Tongue (tissue), 2 donors: ENCODE data around the gene AXL. TPM values are rescaled to one million over a fixed set of nuclear protein-coding genes. Genes with fewer than 3 reads are reported as not detected.
"Not testable (repeated sequence)": the region's sequence is repeated elsewhere in the genome, so short reads cannot be mapped to it uniquely, and the experiment has no call there.

ENCODE experiments used
- DNase-seq: peaks from one replicate; pipeline ENCODE4 v3.0.0-alpha.2; 2015
- total RNA-seq: library from RNA; depleted of rRNA; stranded (reverse); fragments of >200 nt; gene quantifications from one replicate; pipeline ENCODE4 v1.2.3, GENCODE V29; 2014

Gene AXL
- total RNA-seq, 1 donor from 2014 or later: 57.3 TPM

DNA sequence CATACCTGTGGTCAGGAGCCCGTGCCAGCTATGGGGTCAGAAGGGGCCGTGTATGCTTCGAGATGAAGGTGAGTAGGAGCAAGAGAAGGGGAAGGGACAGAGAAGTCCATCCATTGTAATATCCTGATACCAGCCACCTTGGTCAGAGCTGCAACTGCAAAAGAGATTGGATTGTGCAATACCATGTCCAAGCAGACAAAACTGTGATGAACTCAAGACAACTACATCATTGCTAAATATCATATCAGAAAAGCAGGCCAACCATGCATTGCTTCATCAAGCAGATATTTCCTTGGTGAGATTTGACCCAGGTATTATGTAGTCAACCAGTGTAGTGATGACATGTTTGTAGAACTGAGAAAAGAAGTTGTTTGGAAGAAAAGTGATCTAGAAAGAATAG is 57.2 kb downstream of the AXL start:
- DNase-seq: no peak

DNA sequence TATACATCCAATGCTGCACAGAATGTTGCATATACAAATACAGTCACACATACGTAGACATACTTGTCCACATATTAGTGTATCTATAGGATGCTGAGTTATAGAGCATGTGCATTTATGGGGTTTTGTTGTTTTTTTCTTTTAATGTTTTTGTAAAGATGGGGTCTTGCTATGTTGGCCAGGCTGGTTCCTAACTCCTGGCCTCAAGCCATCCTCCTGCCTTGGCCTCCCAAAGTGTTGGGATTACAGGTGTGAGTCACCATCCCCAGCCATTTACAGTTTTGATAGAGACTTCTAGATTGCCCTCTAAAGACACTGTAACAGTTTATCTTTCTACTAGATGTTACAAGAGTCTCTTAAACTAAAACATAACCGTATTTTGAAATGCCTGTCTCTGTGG is 59.5 kb downstream of the AXL start:
- DNase-seq: no peak

- DNase-seq: no peak
Measured at GRCh38 chr19:41288673-41289530, 69.9 kb downstream of the AXL start.

DNA sequence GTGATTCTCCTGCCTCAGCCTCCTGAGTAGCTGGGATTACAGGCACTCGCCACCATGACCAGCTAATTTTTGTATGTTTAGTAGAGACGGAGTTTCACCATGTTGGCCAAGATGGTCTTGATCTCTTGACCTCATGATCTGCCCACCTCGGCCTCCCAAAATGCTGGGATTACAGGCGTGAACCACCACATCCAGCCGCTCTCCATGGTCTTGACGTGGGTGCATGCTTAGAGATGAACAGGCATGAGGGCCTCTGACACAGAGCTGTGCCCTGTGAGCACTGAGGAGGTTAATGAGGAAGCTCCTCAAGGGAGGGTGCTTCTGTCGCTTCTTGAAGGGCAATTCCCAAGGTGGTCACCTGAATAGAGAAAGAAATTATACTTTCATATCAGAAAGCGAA is 70.8 kb downstream of the AXL start:
- not testable (repeated sequence) for DNase-seq

- no peak for DNase-seq
Measured at GRCh38 chr19:41294393-41294792, 75.4 kb downstream of the AXL start.

DNA sequence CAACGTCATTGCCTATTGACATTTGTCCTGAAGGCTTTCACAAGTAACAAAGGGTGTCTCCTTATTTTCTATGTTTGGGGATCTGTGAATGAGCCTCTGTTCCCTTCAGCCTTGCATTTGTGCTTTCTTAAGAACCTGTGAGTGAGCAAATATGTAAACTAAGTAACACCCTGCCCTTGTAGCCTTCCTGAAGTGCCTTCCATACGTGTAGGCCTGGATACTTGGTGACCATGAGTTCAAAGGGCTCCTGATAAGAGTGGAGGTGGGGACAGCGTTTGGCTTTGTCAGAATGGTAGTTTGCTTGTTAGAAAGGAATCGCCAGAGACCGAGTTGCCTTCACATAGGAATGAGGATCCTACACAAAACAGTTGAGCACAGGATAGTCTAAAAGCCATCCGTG is 76.5 kb downstream of the AXL start:
- DNase-seq: no peak

DNA sequence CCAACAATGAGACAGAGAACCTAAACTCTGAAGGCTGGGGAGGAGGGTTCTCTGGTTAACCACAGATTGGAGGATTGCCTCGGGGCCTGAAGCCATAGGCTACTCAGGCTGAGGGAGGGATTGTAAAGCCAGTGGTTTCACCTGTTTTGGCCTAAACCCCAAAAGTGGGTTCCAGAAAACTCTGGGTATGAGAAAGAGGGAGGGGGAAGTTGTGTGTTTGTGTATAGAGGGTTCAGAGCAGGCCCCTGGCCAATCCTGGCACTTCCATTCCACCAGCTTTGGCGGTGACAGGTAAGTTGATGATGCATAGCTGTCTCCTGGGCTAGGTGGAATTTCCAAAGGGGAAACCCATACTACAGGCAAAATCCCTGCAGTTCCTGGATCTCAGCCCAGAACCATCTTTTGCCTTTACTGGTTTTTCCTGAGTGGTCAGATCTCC is 77.4 kb downstream of the AXL start:
- no peak for DNase-seq

DNA sequence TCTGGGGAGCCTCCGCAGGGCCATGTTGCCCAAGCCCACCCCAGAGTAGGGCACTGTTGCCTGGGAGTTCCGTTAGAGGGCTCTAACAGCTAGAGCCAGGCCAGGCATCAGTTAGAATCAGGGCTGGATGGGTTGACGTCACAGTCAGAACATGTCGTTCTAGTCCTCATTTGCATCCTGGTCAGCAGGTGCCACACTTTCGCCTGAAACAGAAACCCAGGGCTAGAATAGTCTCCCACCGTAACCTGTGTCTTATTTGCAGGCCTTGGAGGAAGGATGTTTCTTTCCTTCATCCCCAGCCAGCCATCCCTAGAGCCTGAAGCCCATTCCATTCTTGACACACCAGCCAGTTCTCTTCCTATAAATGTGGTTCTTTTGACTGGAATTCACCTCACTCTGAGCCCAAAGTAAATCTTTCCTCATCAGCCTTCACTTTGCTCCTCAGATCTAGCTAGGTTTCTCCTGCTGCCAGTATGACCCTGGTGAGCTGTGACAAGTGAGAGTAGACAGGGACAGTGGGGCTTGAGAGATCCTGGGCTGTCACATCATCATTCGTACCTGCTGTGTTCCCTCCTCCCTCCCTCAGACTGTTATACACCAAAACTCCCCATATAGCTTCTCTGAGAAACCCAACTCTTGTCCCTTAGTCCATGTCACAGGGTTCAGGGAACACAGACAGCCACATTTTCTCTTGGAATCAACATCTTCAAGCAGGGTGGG is 78.8 kb downstream of the AXL start:
- DNase-seq: peak; percentile 35

- DNase-seq: peak; percentile 95
Measured at GRCh38 chr19:41298348-41298964, 79.4 kb downstream of the AXL start.

DNA sequence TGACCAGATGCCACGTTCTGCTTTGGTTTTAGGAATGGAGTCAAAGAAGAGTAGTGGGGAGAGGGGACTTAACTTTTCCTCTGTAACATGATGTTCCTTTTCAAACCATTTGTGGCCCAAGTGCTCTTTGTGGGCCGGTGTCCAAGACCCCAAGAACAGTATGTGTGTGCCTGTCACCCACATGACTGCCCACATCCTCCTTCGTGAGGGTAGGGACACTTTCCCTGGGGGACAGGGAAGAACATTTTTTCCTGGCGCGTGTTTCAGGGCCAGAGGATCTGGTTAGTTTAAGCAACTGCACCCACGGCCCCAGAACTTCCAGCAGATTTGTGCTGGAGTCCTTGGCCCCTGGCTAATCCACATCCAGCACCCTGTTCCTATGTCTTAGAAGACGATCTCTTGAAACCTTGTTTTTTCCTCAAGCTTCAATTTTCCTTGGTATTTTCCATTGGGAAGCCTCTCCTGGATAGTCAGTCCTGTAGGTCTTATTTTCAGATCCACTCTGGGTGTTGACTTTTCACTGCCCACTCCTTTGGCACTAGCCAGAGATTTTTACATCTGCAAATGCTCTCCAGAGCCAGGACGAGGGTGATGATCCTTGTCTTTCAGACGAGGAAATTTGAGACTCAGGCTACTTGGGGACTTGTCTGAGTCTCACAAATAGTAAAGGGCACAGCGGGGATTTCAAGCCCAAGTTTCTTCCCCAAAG is 80.2 kb downstream of the AXL start:
- DNase-seq: peak; percentile 46

- peak; percentile 94 for DNase-seq
Measured at GRCh38 chr19:41299755-41300089, 80.7 kb downstream of the AXL start.

GRCh38 chr19:41300555-41300954 is 81.5 kb downstream of the AXL start:
- peak; percentile 50 for DNase-seq

GRCh38 chr19:41302624-41303351 is 83.8 kb downstream of the AXL start:
- DNase-seq: no peak

DNA sequence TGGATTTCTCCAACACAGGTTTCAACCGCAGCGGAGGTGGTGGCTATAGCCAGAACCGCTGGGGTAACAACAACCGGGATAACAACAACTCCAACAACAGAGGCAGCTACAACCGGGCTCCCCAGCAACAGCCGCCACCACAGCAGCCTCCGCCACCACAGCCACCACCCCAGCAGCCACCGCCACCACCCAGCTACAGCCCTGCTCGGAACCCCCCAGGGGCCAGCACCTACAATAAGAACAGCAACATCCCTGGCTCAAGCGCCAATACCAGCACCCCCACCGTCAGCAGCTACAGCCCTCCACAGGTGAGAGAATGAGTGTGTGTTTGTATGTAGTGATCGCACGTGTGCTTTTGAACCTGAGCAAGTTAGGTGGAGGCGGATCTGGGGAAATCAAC is 84.9 kb downstream of the AXL start:
- DNase-seq: no peak

DNA sequence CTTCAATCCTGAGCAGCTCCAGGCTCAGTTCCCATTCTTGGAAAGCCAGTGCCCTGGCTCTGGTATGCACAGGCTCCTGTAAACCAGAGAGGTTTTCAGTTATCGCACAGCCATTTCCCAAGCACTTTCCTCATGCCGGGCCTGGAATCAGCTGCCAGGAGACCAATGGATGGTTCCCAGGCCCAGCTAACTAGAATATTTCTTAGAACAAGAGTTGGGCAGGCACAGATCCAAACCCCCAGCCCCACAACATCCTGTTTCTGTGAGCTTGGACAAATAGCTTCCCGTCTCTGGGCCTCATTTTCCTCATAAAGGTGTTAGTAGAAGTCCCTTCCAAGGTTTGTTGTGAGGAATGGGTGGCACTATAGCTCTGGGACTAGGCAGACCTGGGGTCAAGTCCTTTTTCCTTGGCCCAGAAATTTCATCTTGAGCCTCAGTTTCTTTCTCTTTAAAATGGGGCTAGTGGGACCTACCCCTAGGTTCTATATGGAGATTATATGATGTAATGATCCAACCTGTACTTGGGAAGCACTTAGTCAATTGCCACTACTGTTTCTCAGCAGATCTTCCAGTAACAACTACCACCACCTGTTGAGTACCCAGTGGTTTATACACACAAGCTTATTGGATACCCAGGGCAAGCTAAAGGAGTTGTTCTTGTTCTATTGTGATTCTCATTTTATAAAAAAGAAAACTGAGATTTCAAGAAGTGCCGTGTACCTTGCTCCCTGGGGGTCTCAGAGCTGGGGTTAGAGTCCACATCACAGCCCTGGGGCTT is 85.9 kb downstream of the AXL start:
- DNase-seq: no peak

DNA sequence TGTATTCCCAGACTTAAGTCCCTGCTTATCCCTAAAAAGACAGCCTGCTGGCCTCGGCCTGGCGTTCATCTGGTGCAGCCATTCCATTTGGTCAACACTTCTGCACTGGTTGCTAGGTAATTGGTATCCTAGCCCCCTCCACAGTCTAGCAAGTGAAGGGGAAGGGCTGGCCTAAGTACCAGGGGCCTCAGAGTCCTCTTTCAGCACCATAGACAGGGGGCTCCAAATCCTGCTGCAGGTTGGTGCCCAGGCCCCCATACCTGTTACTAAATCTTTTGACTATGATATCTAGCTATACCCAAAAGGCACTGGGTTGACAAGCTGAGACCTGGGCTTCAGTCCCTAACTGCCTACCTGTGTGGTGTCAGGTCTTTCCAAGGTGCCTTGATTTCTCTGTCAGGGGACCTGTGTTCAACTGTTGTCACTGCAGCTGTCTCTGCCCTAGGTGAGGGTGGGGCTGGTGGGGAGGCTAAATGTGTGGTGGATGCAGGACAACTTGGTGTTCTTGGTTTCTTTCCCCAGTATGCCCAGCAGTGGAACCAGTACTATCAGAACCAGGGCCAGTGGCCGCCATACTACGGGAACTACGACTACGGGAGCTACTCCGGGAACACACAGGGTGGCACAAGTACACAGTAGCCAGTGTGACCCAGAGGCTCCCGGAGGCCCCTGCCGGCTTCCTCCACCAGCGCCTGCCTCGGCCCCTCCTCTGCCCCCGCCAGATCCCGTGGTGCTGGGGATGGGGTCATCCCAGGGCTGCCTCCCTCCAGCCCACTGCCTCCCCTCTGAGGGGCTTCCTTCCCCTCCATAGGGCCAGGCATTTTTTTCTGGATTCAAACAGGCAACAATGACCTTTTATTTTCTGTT is 87.1 kb downstream of the AXL start:
- no peak for DNase-seq

GRCh38 chr19:41307090-41307875 is 88.3 kb downstream of the AXL start:
- DNase-seq: no peak

GRCh38 chr19:41307954-41308449 is 89.0 kb downstream of the AXL start:
- DNase-seq: peak; percentile 79
